GM21360 (cell line): ENCODE measurements around the gene CROCC.
"Not testable (repeated sequence)": the region's sequence is repeated elsewhere in the genome, so short reads cannot be mapped to it uniquely, and the experiment has no call there.

ENCODE experiments used
- ATAC-seq: cut with Tn5 transposase; IDR thresholded peaks from one replicate; pipeline ENCODE4 v1.9.1; 2021; ENCODE audit warnings: mild to moderate bottlenecking, moderate library complexity; ENCODE audit not compliant: unreplicated experiment

The CROCC gene

DNA sequence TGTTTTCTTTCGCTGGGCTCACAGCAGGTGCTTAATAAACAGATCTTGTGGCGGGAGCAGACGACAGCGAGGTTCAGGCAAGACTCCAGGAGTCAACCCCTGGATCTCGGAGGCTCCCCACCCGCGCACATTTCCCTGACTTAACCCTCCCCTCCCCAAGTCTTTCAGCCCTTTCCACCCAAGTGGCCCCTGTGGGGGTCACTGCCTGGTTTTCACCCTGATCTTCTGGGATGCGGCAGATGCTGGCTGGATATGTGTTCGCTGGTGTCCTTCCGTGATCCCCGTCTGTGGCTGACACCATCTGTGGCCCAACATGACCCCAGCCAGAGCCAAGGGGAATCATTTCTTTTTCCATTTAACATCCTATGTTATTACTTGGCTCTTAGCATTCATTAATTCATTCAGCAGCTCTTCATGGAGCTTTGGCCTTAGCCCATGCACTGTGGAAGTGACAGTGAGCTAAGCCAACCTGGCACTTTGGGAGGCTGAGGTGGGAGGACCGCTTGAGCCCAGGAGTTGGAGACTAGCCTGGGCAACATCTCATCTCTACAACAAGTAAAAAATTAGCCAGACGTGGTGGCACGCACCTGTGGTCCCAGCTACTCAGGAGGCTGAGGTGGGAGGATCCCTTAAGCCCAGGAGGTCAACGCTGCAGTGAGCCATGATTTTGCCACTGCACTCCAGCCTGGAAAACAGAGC lies 6.7 kb upstream of the CROCC start:
- ATAC-seq: not testable (repeated sequence)

DNA sequence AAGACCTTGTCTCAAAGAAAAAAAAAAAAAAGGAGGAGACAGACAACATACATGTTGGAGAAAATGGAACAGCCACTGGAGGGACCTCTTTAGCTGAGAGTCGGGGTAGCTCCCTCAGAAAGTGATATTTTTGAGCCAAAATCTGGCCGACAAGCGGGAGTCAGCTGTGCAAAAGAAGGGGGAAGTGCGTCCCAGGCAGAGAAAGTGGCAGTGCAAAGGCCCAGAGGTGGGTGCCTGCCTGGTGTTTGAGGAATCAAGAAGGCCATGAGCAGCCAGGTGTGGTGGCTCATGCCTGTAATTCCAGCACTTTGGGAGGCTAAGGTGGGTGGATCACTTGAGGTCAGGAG lies 6.1 kb upstream of the CROCC start:
- no peak for ATAC-seq

DNA sequence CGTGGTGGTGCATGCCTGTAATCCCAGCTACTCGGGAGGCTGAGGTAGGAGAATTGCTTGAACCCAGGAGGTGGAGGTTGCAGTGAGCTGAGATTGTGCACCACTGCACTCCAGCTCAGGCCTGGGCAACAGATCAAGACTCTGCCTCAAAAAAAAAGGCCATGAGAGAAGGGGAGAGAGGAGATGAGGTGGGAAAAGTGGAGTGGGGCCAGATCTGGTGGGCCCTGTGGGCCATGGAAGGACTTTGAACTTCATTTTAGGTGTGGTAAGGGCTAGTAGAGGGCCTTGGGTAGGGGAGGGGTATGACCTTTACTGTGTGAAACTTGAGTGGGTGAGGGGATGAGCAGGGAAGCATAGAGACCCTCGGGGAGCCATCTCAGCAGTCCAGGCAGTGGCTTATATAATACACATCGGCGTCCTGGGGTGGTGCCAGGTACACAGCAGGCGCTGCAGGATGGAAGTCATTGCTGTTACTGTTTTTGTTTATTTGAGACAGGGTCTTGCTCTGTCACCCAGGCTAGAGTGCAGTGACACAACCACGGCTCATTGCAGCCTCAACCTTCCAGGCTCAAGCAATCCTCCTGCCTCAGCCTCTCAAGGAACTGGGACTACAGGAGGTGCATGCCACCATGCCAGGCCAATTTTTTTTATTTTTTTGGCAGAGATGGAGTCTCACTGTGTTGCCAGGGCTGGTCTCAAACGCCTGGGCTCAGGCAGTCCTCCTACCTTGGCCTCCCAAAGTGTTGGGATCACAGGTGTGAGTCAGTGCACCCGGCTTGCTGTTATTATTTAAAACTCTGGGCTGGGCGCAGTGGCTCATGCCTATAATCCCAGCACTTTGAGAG lies 5.5 kb upstream of the CROCC start:
- ATAC-seq: not testable (repeated sequence)

DNA sequence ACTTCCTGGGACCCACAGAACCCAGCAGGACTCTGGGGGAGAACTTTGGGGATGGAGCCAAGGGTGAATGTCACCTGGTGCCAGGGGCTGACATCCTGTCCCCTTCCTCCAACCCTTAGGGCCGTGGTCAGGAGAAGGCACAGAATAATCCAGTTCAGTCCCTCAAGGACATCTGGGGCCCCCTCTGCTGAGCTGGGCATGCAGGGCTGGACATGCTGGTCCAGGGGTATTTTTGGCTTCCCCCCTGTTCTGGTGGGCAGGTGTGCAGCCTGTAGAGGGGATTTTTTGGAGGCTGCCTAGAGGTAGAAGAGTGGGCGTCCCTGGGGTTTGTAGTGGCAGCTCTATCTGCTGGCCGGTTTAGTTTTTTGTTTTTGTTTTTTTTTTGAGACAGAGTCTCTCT lies 3.4 kb upstream of the CROCC start:
- ATAC-seq: no peak

DNA sequence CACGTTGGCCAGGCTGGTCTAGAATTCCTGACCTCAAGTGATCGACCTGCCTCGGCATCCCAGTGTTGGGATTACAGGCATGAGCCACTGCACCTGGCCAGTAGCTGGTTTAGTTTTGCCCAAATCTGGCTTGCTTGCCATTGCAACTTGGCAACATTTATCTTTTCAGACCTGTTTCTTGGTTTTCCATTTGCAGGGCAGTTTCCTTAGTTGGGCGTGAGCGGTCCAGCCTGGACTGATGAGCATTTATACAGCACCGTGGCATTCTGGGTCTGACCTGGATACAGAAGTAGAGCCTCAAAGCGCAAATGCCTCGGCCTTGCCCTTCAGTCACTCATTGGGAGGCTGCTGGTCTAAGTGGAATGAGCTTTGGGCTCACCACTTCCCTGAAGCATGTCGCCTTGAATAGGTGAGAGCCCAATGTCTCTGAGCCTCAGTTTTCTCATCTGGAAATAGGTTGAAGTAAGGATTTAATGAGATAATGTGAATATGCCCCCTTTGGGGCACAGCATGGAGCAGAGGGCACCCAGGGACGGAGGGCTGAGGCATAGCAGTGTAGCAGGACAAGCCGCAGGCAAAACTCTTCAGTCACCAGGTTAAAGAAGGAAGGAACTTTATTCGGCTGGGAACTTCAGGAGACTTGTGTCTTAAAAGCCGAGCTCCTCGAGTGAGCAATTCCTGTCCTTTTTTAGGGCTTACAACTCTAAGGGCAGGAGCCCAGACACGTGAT lies 2.6 kb upstream of the CROCC start:
- not testable (repeated sequence) for ATAC-seq

DNA sequence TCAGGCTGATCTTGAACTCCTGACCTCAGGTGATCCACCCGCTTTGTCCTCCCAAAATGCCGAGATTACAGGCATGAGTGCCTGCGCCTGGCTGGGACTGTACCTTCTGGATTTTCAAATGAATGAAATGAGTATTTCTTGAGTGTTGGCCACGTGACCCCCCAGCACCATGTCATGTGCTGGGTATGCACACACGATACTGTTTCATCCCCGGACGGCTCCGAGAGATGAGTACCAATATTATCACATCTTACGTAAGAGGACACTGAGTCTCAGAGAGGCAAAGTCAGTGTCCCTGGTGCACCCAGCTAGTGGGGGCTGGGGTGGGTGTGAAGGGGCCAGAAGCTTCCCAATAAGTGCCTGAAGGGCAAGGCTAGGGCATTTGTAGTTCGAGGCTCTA lies 780 bp upstream of the CROCC start:
- ATAC-seq: no peak

DNA sequence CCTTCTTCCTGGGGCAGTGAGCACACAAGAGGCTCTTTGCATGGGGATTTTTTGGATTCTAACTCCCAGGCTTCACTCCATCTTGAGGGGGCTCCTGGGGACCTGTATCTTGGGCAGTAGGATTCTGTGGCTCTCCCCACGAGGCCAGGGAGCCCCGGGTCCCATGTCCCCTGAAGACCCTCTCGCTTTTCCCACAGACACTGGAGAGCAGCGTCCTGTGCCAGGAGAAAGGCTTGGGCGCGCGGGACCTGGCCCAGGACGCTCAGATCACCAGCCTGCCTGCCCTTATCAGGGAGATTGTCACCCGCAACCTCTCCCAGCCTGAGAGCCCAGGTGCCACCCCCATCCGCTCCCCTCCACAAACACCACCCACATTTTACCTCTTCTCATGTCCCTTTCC lies 735 bp downstream of the CROCC start:
- ATAC-seq: no peak

DNA sequence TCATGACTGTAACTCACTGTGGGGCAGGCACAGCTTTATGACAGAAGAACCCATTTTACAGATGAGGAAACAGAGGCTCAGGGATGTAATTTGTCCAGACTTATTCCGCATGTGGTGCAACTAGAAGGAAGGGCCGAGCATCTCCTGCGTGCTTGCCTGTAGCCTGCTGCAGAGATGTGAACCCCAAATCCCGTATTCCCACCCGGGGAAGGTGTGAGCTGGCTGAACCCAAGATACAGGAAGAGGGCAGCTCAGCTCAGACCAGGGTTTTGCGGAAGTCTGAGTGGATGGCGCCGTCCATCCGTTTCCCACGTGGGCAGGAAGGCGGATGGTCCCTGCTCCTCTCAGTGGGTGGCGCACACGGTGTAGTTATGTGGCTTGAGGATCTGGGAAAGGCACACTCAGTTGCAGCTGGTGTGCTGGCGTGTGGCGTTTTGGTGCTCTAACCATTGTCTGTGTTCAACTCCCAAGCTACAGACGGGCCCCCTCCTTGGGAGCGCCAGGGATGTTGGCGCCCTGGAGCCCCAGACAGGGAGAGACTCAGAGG lies 1.2 kb downstream of the CROCC start:
- no peak for ATAC-seq

DNA sequence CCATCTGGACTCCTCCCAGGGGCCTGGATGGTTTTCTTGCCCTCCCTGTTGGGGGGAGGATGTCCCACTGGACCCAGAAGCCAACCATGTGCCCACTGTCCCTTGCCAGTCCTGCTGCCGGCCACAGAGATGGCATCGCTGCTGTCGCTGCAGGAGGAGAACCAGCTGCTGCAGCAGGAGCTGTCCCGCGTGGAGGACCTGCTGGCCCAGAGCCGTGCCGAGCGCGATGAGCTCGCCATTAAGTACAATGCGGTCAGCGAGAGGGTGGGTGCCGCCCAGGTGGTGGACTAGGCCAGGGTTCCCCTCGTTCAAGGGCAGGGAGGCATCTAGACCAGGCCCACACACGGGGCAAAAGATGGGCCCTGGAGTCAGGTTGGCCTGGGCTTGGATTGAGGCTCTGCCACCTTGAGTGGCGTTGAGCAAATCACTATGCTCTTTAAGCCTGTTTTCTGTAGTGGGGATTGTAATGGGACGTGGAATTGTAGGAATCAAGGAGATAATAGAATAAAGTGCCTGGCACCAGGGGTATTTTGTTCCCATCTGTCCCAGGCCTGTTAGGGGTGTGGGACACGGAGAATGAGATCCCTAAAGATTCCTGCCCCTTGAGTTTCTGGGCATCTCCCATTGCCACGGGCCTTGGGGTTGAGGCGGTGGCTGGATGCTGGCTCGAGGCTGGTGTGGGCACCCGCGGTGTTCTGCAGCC lies 2.6 kb downstream of the CROCC start:
- ATAC-seq: no peak

DNA sequence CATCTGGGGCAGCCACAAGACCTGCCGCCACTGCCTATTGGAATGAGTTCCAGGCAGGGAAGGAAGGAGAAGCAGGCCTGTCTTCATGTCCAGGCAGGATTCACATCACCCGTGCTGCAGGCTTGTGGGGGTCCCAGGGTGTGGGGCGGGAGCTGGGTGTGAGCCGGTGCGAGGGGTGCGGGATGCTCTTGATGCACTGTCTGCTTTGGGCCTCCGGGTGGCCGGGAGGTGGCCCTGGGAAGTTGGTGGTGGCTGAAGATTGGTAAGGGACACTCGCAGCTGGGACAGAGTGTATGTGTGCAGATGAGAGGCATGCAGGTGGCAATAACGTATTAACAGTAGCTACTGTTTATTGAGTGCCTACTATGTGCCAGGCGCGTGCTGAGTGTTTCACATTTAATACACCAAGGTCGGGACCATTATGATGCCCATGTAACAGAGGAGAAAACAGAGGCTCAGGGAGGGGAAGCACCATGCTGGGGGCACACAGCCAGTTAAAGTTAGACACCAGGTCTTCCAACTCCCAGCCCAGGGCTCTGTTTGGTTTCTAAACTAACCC lies 3.3 kb downstream of the CROCC start:
- no peak for ATAC-seq

DNA sequence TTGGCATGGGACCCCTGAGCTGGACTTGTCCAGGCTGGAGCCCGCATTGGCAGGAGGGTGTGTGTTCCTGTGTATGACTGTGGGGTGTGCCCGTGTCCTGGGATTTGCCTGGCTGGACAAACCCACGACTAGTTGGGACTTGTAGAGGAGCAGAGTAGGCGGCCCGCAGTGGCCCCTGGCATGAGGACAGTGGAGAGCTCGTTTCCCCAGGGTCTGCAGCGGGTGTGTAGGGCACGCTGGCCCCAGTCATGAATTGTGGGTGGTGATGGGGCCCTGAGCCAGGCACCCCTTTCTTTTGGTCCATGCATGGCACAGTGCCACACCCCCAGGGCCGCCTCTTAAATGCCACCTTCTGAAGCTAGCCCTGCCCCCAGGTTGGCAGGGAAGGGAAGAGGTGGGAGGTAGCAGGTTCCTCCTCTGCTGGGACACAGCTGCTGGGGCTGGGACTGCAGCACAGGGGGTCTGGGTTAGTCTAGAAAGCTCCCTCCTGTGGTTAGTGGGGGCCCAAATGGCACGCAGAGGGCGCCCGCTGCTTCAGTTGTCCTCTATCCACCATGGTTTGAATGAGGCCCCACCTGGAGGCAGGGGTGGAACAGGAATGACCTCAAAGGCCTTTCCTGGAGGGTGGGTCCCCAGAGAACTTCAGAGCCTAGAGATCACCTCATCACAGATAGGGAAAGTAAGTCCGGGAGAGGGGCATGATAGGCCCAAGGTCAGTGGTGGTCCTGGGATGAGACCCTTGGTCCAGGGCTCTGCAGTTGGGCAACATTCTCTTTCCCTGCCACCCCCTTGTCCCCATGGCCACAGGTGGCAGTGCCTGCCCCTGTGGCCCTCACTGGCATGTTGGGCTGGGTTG lies 4.1 kb downstream of the CROCC start:
- no peak for ATAC-seq

DNA sequence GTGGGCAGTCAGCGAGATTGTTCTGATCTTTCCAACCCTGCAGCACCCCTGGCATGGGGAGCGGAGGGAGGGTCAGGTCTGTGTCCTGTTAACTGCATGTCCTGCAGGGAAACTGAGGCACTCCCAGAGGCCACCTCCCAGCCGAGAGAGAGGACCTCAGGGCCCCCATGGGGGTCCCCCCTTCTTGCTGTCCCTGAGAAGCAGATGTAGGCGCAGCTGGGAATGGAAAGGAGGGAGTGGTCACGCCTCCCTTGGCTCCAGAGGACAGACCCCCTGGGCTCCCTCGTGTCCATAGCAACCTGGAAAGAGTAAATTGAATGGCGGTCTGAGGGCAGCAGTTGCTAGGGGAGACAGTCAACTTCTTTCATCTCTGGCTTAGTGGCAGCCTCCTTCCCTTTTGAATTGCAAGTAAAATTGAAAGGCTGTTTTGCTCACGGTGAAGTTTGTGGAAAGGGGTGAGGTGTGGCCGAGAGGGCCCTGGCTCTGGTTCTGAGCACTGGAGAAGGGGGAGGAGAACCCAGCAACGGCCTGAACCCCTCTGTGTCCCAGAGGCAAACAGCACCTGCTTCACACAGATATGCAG lies 4.9 kb downstream of the CROCC start:
- ATAC-seq: no peak

DNA sequence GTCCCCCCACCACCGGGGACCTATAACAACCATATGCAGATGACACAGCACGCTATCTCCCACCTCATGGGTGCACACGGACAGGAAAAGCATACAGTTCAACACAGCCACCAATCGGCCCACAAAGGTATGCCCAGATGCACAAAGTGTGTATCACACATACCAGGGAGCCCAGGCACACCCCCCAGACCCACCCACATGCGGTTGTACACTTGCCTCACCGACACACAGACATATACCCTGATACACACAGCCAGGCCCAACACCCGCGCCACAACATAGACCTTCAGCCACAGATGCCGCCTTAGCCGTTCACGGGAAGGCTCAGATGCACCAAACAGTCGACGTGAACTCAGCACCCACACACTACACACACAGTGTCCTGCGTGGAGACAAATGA lies 5.5 kb downstream of the CROCC start:
- ATAC-seq: no peak

DNA sequence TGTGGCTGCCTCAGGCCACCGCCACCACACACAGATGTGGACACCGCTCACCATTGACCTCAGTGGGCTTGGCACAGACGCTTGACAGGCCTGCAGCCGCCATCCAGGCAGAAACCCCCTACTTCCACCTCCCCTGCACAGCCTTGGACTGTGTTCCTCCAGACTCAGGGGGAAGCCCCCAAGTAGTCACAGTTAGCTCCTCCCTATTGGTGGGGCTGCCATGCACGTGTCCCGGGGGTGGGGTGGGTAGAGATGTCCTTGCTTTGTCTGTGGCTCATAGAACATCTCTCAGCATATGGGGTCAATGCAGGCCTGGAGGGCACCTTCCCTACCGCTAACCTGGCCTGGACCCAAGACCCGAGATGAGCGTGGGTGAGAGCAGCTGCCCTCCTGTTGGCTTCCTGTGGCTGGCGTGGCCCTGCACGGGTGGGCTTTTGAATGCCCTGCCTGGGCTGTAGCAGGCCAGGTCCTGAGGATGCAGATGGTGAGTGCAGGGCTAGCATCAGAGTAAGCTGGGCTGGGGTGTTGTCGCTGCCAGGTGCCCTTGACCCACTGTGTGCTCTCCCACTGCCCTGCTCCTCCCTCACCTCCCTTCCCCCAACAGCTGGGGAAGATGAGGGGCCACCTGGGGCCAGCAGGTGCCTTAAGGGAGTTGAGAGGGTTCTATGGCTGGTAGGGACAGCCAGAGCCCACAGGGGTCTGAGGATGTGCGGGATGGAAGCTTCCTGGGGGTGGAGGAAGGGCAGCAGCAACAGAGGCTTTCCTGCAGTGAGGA lies 6.2 kb downstream of the CROCC start:
- ATAC-seq: no peak

DNA sequence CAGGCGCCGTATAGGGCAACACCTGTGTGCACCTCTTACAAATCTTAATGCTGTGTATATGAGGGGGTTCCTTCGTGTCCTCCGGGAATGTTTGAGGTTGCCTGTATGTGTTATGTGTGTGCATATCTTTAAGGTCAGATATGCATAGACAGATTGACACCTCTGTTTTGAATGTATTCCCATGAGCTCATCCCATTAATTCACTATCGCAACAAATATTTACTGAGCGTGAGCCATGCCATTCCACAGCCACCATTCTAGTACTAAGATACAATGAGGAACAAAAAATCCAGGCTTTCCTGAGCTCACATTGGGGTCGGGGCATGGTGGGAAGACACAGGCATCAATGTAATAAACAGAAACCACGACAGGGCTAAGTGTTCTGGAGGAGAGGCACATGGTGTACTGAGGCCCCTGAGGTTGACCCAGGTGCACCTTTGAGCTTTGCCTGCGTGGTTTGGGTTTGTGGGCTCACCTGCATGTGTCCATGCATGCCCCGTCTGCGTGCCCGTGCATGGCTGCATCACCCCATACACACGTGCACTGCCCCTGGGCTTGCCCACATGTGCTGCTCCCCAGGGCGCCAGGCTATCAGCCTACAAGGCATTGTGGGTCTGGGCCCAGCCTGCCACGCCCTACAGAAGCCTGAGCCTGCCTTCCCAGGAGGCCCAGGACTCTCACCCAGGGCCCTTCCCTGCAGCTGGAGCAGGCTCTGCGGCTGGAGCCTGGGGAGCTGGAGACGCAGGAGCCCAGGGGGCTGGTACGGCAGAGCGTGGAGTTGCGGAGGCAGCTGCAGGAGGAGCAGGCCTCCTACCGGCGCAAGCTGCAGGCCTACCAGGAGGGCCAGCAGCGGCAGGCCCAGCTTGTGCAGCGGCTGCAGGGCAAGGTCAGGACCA lies 7.7 kb downstream of the CROCC start:
- ATAC-seq: not testable (repeated sequence)

DNA sequence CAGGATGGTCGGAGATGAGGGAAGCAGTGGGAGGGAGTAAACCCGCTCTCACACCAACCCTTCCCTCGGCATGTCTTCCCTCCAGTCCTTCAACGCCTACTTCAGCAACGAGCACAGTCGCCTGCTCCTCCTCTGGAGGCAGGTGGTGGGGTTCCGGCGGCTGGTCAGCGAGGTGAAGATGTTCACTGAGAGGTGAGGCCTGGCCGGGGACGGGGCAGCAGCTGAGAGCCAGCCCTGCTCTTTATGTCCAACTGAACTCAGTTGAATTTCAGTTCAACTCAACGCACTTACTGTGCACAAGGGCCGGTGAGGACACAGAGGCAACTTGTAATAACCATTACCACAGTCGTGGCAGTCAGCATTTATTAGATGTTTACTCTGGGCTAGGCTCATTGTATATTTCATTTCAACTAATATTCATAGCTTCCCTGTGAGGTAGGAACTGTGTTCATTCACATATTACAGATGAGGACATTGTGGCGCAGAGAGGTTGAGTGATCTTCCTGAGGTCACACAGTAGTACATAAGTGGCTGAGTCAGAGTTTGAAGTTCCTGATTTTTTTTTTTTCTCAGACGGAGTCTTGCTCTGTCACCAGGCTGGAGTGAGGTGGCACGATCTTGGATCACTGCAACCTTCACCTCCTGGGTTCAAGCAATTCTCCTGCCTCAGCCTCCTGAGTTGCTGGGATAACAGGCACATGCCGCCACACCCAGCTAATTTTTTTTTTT lies 9.6 kb downstream of the CROCC start:
- not testable (repeated sequence) for ATAC-seq

DNA sequence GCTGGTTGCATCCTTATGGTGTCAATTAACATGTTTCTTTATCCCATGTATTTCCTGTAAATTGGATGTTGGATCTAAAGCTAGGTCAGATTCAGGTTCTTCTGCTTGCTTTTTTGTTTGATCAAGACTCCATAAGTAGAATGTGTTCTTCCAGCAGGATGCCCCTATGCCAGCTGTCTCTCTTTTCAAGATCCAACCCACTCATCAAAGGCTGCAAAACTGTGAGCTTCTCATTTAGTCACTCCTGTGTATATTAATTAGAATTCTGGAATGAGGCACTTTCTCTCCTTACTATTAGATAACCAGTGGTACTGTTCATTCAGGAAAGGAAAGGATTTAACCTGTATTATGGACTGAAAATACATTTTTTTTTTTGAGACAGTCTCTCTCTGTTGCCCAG lies 12.2 kb downstream of the CROCC start:
- ATAC-seq: not testable (repeated sequence)
